Keratinocyte (primary cell): ENCODE results near the gene ATXN2. TPM values are rescaled to one million over a fixed set of nuclear protein-coding genes. Genes with fewer than 3 reads are reported as not detected.

ENCODE experiments used
- DNase-seq: peaks from one replicate; pipeline ENCODE4 v3.0.0-alpha.2; 2011; ENCODE audit warnings: low read depth, missing footprints, low spot score
- FAIRE-seq: peaks from 2 replicates; lab custom pipeline; 2011; peaks lifted over from hg19 to GRCh38; lab: Jason Lieb, UNC
- H2AFZ ChIP-seq: 2 replicates; pipeline ENCODE4 v1.6.0; 2012; ENCODE audit warnings: low read length, control low read depth, inconsistent platforms; ENCODE audit not compliant: control insufficient read depth
- H3K27ac ChIP-seq: 2 replicates; pipeline ENCODE4 v1.5.1; 2011; ENCODE audit warnings: low read length; ENCODE audit not compliant: control insufficient read depth, insufficient read depth
- H3K27me3 ChIP-seq: 3 replicates; pipeline ENCODE4 v1.6.0; 2011; ENCODE audit warnings: low read length; ENCODE audit not compliant: control insufficient read depth, insufficient read depth; ENCODE audit errors: extremely low read depth
- H3K36me3 ChIP-seq, 2 experiments: 2 replicates in 1 of 2; 3 replicates in 1 of 2; pipeline ENCODE4 v1.5.1; 2011; ENCODE audit warnings: low read length in 2 of 2, mild to moderate bottlenecking in 1 of 2; ENCODE audit not compliant: control insufficient read depth in 2 of 2, insufficient read depth in 2 of 2; ENCODE audit errors: extremely low read depth in 1 of 2
- H3K4me1 ChIP-seq: 3 replicates; pipeline ENCODE4 v1.5.1; 2011; ENCODE audit warnings: low read length; ENCODE audit not compliant: control insufficient read depth, insufficient read depth; ENCODE audit errors: extremely low read depth
- H3K4me2 ChIP-seq: 3 replicates; pipeline ENCODE4 v1.6.0; 2011; ENCODE audit warnings: low read depth, low read length; ENCODE audit not compliant: control insufficient read depth, insufficient read depth; ENCODE audit errors: extremely low read depth
- H3K4me3 ChIP-seq, 3 experiments: fragments of 200-600 bp in 1 of 3; sonication (generic) in 1 of 3; 2 replicates in 2 of 3; 3 replicates in 1 of 3; pipeline ENCODE4 v1.5.1; 2011 to 2016; ENCODE audit warnings: low read length in 3 of 3, mild to moderate bottlenecking in 3 of 3, control low read depth in 2 of 3, inconsistent platforms in 1 of 3, low read depth in 1 of 3, mixed read lengths in 1 of 3, mixed run types in 1 of 3, moderate library complexity in 1 of 3; ENCODE audit not compliant: control insufficient read depth in 2 of 3, insufficient read depth in 2 of 3; ENCODE audit errors: extremely low read depth in 1 of 3
- H3K79me2 ChIP-seq: 2 replicates; pipeline ENCODE4 v1.6.0; 2012; ENCODE audit warnings: low read length; ENCODE audit not compliant: control insufficient read depth, insufficient read depth
- H3K9ac ChIP-seq: 3 replicates; pipeline ENCODE4 v1.6.0; 2011; ENCODE audit warnings: low read length; ENCODE audit not compliant: control insufficient read depth, insufficient read depth; ENCODE audit errors: extremely low read depth
- H3K9me1 ChIP-seq: 3 replicates; pipeline ENCODE4 v1.6.0; 2011; ENCODE audit warnings: low read length; ENCODE audit not compliant: control insufficient read depth, insufficient read depth; ENCODE audit errors: extremely low read depth
- H3K9me3 ChIP-seq: 2 replicates; pipeline ENCODE4 v1.5.1; 2012; ENCODE audit warnings: low read depth, low read length; ENCODE audit not compliant: control insufficient read depth
- H4K20me1 ChIP-seq: 3 replicates; pipeline ENCODE4 v1.6.0; 2011; ENCODE audit warnings: low read length; ENCODE audit not compliant: control insufficient read depth, insufficient read depth; ENCODE audit errors: extremely low read depth
- CTCF ChIP-seq, 3 experiments: IDR thresholded peaks in 1 of 3; conservative IDR thresholded peaks in 1 of 3; optimal IDR thresholded peaks in 1 of 3; 2 replicates in 2 of 3; 3 replicates in 1 of 3; pipeline versions ENCODE3 to v1.5.1; 2011; ENCODE audit warnings: low read length in 3 of 3, mild to moderate bottlenecking in 3 of 3, moderate library complexity in 2 of 3, control low read depth in 1 of 3, inconsistent platforms in 1 of 3; ENCODE audit not compliant: insufficient read depth in 2 of 3; ENCODE audit errors: extremely low read depth in 1 of 3
- EZH2 ChIP-seq: IDR thresholded peaks from one replicate; pipeline ENCODE4 v1.6.1; 2012; ENCODE audit warnings: inconsistent platforms, mild to moderate bottlenecking, low read length, moderate library complexity
- dilution Hi-C: fragments of 300-500 bp; cut with MboI; formaldehyde crosslinking; loops from one replicate; pipeline ENCODE4 v1.7.0; 2020; ENCODE audit warnings: low sequenced_read_pairs; ENCODE audit not compliant: extremely low pct_ligation_motif_present
- polyA plus RNA-seq, 5 experiments: library from polyadenylated mRNA; depleted of rRNA in 3 of 5; stranded (reverse) in 3 of 5; stranded (forward) in 1 of 5; unstranded in 1 of 5; fragments of >200 nt; gene quantifications; 1 replicate in 1 of 5; 2 replicates in 3 of 5; 3 replicates in 1 of 5; pipeline versions ENCODE4 v1.2.1 to v1.2.3, GENCODE V29; 2011 to 2012; ENCODE audit warnings: missing spikeins in 2 of 5, low read depth in 1 of 5, low replicate concordance in 1 of 5

ATXN2 gene
- polyA plus RNA-seq, 1 donor (not counting 4 experiments of a cell fraction or from before 2014, with no cell fraction given), result 19.6 TPM

GRCh38 chr12:111444314-111444924 lies 154.7 kb downstream of the ATXN2 start:
- Histone ChIP-seq H3K36me3 (peaks cover 12 to 44% of the 10 kb centered on the region in 2 experiments), H3K9ac (no peak overlapping the region), H4K20me1 (peaks cover 9% of the 10 kb centered on the region), H3K27ac (no peak overlapping the region), H3K4me1 (peaks cover 18% of the 10 kb centered on the region), H3K27me3 (no peaks in the 10 kb centered on the region), H3K4me3 (no peak overlapping the region), H3K9me3 (no peaks in the 10 kb centered on the region), H3K79me2 (peaks cover 40% of the 10 kb centered on the region), H2AFZ (no peak overlapping the region), H3K4me2 (no peak overlapping the region), H3K9me1 (peaks cover 6% of the 10 kb centered on the region)
- FAIRE-seq (no peak), DNase-seq (no peak)
- dilution Hi-C loops, result no loop called here
- TF ChIP-seq EZH2 (no peak), CTCF (optimal IDR thresholded peaks at IDR 0.05 in 1 of 3, IDR thresholded peaks at IDR 0.05 in 1 of 3, conservative IDR thresholded peaks at IDR 0.05 in 1 of 3; ENCODE audit: extremely low read depth in 1 of 3, insufficient read depth in 2 of 3, low read length in 3 of 3) (no peak)

GRCh38 chr12:111443586-111443985 lies 155.5 kb downstream of the ATXN2 start:
- no peak overlapping the region for H3K9ac ChIP-seq
- H4K20me1 ChIP-seq, result peaks cover 9% of the 10 kb centered on the region
- peaks cover 6% of the 10 kb centered on the region for H3K9me1 ChIP-seq
- H3K27me3 ChIP-seq, result no peaks in the 10 kb centered on the region
- peak overlapping the region; percentile 12 for H3K27ac ChIP-seq
- H3K4me1 ChIP-seq, result peaks cover 21% of the 10 kb centered on the region
- DNase-seq (no peak), FAIRE-seq (peak; percentile 57)
- H3K4me2 ChIP-seq, result no peak overlapping the region
- no peak overlapping the region for H2AFZ ChIP-seq
- TF ChIP-seq CTCF (optimal IDR thresholded peaks at IDR 0.05 in 1 of 3, IDR thresholded peaks at IDR 0.05 in 1 of 3, conservative IDR thresholded peaks at IDR 0.05 in 1 of 3; ENCODE audit: extremely low read depth in 1 of 3, insufficient read depth in 2 of 3, low read length in 3 of 3) (no peak), EZH2 (no peak)
- dilution Hi-C loops, result no loop called here
- H3K36me3 ChIP-seq, result peaks cover 10 to 41% of the 10 kb centered on the region in 2 experiments
- H3K9me3 ChIP-seq, result no peaks in the 10 kb centered on the region
- peaks cover 40% of the 10 kb centered on the region for H3K79me2 ChIP-seq
- H3K4me3 ChIP-seq, result no peak overlapping the region
